GM12874 (cell line): ENCODE results near the gene SIMC1.

Experiments used
- CTCF ChIP-seq: IDR thresholded peaks from 2 replicates; pipeline ENCODE4 v1.5.1; 2011; ENCODE audit warnings: low read depth, mild to moderate bottlenecking, control low read depth, low read length, moderate library complexity; ENCODE audit not compliant: insufficient read depth

The SIMC1 gene

GRCh38 chr5:176341325-176342157 lies 103.3 kb downstream of the SIMC1 start:
- no peak for TF ChIP-seq CTCF

- TF ChIP-seq CTCF: no peak
Observed at GRCh38 chr5:176342158-176342483, 103.9 kb downstream of the SIMC1 start.

GRCh38 chr5:176342766-176343458 lies 104.7 kb downstream of the SIMC1 start:
- no peak for TF ChIP-seq CTCF

GRCh38 chr5:176350416-176350815 lies 112.2 kb downstream of the SIMC1 start:
- TF ChIP-seq CTCF: no peak

- no peak for TF ChIP-seq CTCF
Observed at GRCh38 chr5:176352116-176352878, 114.1 kb downstream of the SIMC1 start.

- TF ChIP-seq CTCF: no peak
Observed at GRCh38 chr5:176353533-176353932, 115.3 kb downstream of the SIMC1 start.
